NCI-H226 (cell line): ENCODE results near the gene TP53TG5.
A peak's percentile ranks its signal among the peaks of the same experiment; 100 is the strongest.

ENCODE experiments used
- DNase-seq: peaks from one replicate; pipeline ENCODE4 v3.0.0-alpha.2; 2015

The TP53TG5 gene

DNA sequence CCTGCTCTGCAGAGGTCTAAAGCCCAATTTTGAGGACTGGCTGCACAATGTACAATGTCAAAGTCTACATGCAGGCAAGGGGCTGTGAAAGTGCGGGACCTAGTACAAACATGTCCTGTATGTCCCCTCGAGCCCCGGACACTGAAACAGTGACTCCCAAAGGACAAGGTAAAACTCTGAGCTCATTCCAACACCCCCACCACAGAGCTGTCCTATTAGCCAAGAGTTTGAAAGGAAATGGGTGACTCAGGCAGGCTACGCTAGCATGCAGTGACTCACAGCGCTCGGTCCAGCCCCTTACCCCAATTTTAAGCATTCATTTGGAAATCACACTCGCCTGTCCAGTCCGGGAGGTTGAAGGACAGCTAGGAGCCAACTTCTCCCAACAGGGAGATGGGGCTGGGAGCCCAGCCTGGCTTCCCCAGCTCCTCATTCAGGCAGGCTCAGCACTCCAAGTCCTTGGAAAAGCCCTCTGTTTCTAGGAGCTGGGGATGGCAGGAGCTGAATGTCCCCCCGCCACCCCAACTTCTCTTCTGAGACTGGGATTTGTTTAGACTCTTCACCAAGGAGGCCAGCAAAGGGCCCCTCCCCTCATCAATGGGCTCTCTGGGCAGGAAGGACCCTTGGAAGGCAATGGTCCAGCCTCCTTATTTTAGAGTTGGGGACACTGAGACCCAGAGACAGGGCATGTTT lies 33.8 kb downstream of the TP53TG5 start:
- DNase-seq, result peak; percentile 85

- no peak for DNase-seq
Measured at GRCh38 chr20:45343532-45344167, 34.5 kb downstream of the TP53TG5 start.

DNA sequence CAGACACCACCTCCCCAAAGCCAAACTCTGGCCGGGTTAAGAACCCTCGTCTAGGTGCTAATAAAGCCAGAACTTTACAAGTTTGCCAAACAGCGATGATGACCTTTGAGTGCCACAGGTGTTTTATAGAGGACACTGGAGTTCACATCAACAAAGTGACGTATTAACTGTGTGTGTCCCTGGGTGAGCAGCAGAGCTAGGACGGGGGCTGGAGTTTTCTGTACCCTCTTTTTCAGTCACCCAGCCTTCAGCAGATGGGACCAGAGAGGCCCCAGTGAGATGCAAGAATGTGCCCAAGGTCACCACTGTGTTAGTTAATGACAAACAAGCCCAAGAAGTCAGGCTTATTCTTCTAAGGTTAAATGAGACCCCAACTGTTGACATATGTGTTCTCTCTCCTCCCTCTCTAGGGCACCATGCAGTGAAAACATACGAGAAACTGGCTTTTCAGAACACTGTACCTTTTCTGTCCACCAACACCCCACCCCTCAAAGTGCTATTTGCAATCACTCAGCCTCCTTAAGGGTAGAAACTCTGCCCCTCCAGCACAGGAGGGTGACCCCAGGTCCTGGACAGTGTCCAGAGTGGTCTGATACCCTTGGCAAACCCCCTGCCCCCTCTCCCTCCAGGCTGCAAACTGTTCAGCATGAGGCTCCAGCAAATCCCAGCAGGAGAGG lies 35.1 kb downstream of the TP53TG5 start:
- no peak for DNase-seq

GRCh38 chr20:45341939-45342854 lies 35.9 kb downstream of the TP53TG5 start:
- peak; percentile 88 for DNase-seq

DNA sequence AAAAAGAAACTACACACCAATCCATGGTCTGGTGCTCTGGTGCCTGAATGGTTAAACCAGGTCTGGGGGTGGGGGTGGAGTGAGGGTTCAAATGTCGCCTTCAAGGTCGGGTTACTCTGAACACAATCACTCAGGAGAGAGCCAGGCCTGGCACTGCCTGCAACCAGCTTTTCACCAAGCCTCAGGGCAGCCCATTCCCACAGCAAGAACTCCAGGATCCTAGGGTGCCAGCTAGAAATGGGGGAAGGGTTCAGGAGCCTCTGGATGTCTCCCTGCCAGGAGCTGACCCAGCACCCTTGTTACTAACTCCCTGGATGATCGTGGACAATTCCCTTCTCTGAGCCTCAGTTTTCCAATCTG lies 36.6 kb downstream of the TP53TG5 start:
- DNase-seq, result no peak

DNA sequence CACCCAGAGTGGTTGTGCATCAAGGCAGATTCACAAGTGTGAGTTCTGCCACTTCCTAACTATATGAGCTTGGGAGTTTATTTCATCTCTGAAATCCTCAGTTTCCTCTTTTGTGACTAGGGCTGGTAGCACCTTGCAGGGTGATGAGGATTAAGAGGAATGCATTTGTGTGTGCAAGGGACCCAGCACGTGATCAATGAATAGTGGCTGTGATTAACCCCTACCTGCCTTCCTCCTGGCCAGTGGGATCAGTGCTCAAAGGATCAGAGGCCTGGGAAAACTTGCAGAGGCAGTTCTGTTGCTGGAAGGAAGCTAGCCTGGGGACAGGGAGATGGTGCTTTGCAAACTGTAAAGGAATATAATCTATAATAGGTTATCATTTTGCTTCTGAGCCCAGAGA lies 37.2 kb downstream of the TP53TG5 start:
- DNase-seq, result no peak

GRCh38 chr20:45340236-45340847 lies 37.8 kb downstream of the TP53TG5 start:
- DNase-seq, result peak; percentile 1

DNA sequence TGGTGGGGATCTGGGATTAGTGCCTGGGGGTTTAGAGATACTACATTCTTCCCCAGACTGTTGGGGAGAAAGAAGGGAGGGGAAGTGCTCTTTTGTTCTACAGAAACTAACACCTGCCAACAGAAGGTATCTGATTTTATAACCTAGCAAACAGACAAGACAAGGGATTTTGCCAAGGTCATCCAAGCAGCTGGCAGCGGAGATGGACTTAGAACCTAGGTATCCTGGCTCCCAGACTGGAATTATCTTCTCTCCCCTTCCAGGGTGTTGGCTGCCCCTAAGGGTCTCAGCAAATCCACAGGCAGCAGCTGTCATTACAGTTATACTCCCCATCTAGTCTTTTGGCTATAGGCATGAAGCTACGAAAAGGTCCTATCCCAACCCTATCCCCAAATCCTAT lies 38.3 kb downstream of the TP53TG5 start:
- DNase-seq, result peak; percentile 0

GRCh38 chr20:45339084-45339483 lies 39.0 kb downstream of the TP53TG5 start:
- DNase-seq, result peak; percentile 1

- DNase-seq, result peak; percentile 34
Measured at GRCh38 chr20:45338121-45339030, 39.7 kb downstream of the TP53TG5 start.

DNA sequence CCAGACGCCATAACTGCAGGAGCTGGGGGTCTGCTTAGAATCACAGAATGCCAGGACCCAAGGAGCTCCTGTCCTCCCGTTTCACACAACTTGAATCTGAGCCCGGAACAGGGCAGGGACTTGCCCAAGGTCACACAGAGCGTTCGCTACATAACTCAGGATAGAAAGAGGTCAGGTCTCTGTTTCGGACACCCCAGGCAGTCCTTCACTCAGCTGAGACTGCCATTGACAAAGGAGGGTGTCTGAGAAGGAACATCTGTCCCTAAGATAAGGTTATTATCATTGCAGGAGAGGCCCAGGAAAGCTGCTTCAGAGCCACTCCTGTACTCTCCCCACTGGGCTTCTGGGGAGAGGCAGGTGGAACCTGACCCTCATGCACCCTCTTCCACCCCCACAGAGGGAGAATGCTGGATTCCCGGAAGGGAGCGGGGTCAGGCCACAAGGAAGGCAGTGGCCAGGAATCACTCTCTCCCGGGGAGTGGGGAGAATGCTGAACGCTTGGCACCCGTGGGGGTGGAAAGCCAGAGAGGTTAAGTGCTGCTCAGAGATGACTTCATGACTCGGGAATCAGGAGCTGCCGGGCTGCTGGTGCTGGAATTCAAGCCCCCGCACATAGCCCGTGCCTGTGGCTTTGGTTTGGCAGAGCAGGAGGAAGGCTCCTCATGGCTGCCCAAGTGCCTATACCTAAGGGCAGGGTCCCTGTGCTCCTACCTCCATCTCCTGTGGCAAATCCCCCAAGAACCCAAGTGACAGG lies 40.6 kb downstream of the TP53TG5 start:
- peak; percentile 98 for DNase-seq

DNA sequence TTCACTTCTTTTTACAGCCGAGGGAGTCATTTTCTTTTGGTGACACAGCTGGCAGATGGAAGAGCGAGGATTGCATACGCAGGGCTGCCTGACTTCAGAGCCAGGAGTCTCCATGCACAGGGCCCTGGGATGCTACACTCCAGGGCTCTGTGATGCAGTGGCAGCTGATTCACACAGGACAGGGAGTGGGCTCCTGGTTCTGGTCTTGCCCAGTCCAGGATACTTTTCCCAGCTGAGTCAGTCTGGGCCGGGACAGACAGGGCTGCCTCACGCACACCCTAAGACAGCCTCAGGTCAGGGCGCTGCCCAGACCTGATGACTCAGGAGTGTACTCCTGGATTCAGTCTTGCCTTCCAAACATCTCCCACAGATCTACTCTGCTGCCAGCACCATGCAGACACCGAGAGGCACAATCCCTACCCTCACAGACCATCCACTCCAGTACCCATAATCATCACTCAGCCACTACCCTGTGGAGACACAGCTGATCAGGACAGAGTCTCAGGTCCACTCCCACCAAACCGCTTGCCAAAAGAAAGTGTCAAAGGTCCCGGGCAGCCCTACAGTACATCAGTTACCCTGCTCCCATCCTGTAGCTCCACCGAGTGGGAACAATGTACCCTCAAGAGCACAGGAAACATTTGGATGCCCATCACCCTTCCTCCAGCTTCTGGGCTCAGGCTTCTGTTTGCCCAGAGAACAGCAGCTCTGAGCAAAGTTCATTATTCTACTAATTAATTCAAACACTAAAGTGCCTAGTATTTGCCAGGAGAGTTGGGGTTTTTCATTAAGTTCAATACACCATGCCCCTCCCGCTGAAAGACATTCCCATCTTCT lies 41.4 kb downstream of the TP53TG5 start:
- peak; percentile 98 for DNase-seq

DNA sequence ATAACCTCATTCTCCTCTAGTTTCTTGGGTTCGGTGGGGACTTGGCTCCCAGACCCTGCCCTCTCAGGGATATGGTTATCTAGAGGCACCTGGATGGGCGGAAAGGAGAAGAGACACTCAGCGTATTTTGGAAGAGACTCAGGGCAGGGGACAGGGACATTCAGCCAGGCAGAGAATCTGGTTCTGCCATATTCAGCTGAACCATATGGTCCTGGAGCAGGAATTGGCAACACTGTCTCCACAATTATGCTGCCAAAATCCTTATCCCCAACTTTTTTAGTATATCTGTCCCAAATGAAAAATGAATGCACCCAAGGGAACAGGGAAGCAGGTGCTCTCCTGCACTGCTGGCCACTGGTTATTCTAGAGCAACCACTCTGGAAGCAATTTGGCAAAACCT lies 47.6 kb downstream of the TP53TG5 start:
- DNase-seq, result no peak

DNA sequence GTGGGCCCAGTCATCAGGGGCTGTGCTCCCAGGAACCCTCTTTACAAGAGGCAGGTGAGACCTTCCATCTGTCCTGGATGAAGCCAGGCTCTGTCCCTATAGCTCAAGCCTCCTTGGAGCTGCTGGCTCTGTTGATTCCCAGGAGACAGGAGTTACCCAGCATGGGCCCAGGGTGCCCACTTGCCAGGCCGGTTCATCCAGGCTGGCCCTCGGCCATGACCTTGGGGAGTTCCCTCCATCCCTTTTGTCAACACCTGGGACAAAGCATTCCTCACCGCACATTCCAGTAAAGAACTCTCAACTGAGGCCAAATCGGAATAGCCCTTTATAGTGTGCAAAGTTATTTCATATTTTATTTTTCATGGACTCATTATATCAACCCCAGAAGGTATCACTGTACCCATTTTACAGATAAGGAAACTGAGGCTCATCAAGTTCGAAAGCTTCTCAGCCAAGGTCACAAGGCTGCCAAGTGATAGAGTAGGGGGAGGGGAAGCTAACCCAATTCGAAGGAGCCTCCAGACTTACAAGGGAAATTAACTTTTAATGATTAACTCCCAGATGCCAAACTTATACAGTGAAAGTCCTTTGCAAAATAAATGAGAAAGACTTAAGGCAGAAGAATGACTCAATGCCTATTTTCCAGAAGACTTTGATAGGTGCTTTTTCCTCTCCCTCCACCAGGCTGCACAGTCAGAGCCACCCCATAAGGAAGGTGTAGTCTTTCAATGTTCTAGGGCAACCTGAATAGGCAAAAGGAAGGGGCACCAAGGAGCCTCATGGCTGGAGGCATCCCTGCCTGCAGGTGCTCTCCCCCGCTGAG lies 48.4 kb downstream of the TP53TG5 start:
- DNase-seq, result no peak

DNA sequence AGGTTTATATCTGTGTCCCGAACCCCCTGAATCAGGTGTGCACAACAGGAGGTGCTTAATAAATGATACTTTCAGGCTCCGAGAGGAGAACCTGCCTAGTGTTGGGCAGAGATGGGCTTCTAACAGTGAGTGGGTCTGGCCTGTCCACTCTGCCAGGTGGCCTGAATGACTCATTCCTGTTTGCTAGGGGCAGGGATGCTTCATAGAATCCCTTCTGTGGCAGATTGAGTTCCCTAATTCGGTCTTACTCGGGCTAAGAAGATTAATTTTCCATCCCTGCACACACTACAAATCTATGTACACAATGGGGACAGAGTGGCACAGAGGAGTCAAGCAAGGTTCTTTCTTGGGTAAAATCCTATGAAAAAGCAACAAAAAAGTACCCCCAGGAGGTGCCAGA lies 49.7 kb downstream of the TP53TG5 start:
- DNase-seq, result no peak

- peak; percentile 0 for DNase-seq
Measured at GRCh38 chr20:45325371-45325770, 52.8 kb downstream of the TP53TG5 start.

- DNase-seq, result no peak
Measured at GRCh38 chr20:45323731-45324130, 54.4 kb downstream of the TP53TG5 start.

- no peak for DNase-seq
Measured at GRCh38 chr20:45322952-45323383, 55.2 kb downstream of the TP53TG5 start.
